Spinal cord (tissue), 10 donors: Measurements from ENCODE around the gene TNIP1. TPM values are rescaled to one million over a fixed set of nuclear protein-coding genes. Genes with fewer than 3 reads are reported as not detected.

Experiments
- DNase-seq, 6 donors: peaks; one replicate each; pipeline versions ENCODE4 v3.0.0 to v3.0.0-alpha.2; 2013 to 2015; ENCODE audit warnings: low spot score in 6 of 6, low read depth in 4 of 6
- H3K27ac ChIP-seq: one replicate; pipeline ENCODE4 v1.5.1; 2013; ENCODE audit warnings: low read depth, low read length, control low read depth
- H3K27me3 ChIP-seq: one replicate; pipeline ENCODE4 v1.6.1; 2013; ENCODE audit warnings: low read length; ENCODE audit not compliant: control insufficient read depth, insufficient read depth
- H3K36me3 ChIP-seq: one replicate; pipeline ENCODE4 v1.6.1; 2013; ENCODE audit warnings: low read length; ENCODE audit not compliant: control insufficient read depth, insufficient read depth
- H3K4me1 ChIP-seq: one replicate; pipeline ENCODE4 v1.6.1; 2013; ENCODE audit warnings: low read length; ENCODE audit not compliant: control insufficient read depth, insufficient read depth
- H3K4me3 ChIP-seq: one replicate; pipeline ENCODE4 v1.5.1; 2013; ENCODE audit warnings: low read depth, low read length, control low read depth
- H3K9me3 ChIP-seq: one replicate; pipeline ENCODE4 v1.6.1; 2013; ENCODE audit warnings: low read length; ENCODE audit not compliant: control insufficient read depth, insufficient read depth
- WGBS: methylation state at CpG from one replicate; pipeline ENCODE4 v1.1.5; 2013; ENCODE audit warnings: missing lambda C conversion rate; ENCODE audit not compliant: insufficient coverage; 5-methylcytosine and 5-hydroxymethylcytosine counted together
- polyA plus RNA-seq, 2 donors: library from polyadenylated mRNA; unstranded; fragments of 120-200 nt; gene quantifications; one replicate each; pipeline ENCODE4 v1.2.1, GENCODE V29; 2013; ENCODE audit not compliant: insufficient read length in 2 of 2
- total RNA-seq, 2 donors: library from RNA; depleted of rRNA in 1 of 2; stranded (reverse); fragments of 120-200 nt in 1 of 2; fragments of >200 nt in 1 of 2; gene quantifications; one replicate each; pipeline versions ENCODE4 v1.2.3 to v1.2.4, GENCODE V29; 2013 to 2014
- donor health status: healthy.

TNIP1 gene
- total and polyA plus RNA-seq, 4 donors, result 25.5 to 63.7 (median 52.4) TPM

DNA sequence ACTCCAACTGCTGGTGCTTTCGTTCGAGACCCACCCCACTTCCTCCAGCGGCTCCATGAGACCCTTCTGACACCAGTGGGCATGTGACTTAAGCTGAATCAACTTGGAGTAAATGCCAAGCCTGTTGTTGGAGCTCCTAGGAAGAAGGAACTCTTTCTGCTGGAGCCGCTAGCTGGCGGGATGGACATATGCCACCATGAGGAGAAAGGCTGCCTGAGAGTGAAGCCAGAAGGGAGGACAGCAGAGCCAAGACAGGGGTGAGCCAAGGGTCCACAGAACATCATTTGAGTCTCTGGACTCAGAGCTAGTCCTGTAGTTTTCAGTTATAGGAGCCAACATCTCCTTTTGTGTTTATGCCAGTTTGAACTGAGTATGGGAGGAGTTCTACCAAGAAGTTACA, 40.8 kb upstream of the TNIP1 start:
- no peak overlapping the region for H3K27ac ChIP-seq
- peaks cover 77% of the 10 kb centered on the region for H3K36me3 ChIP-seq
- H3K4me1 ChIP-seq, result peaks cover 16% of the 10 kb centered on the region
- 68% methylated on average over 3 of the region's 5 CpGs for WGBS
- no peaks in the 10 kb centered on the region for H3K27me3 ChIP-seq
- no peaks in the 10 kb centered on the region for H3K9me3 ChIP-seq
- DNase-seq, result peak in 1 of 6 donors; percentile 68
- no peak overlapping the region for H3K4me3 ChIP-seq

DNA sequence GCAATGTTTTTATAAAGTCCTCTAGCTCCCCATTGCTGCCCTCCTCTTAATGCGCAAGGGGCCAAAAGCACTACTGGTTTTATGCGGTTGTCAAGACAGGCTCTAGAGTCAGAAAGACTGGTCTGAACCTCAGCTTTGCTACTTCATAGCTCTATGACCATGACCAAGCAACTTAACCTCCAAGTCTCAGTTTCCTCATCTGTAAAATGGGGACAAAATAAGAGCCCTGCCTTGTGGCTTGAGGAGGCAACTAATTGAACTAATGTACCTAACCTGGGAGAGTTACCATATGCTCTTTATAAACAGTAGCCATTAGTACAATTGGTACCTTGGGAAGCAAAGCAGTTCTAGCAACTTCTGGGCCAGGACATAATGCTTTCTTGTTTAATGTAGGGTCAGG, 40.3 kb upstream of the TNIP1 start:
- Histone ChIP-seq H3K27me3 (no peaks in the 10 kb centered on the region), H3K9me3 (no peaks in the 10 kb centered on the region), H3K4me1 (peaks cover 11% of the 10 kb centered on the region), H3K36me3 (peaks cover 77% of the 10 kb centered on the region), H3K27ac (no peak overlapping the region), H3K4me3 (no peak overlapping the region)
- DNase-seq, result no peak
- 85% methylated on average over 2 of the region's 2 CpGs for WGBS

DNA sequence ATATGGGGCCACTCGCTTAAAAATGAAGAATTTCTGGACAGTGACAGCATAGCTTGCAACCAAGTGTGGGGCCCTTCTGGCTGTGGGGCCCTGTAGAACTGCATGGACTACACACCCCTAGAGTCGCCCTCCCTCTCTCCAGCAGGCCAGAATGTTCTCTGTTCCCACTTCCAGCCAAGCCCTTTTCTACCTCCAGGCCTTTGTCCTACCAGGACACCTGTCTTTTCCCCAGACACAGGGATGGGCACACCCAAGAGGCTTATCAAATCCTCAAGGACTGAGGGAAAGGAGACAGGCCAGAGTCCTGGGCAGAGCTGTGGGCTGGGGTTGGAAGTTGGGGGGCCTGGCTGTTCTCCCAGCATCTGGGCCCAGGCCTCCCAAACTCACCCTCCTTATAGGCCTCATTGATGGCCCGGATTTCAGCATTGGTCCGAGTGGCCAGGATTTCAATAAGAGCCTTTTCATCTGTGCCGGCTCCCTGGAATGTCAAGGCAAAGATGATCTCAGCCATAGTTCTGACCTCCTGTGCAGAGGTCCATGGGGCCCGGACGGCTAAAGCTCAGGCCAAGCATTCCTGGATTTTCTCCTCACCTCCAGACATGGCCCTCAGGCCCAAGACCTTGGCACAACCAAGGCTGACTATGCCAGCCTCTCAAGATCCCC, 38.2 kb upstream of the TNIP1 start:
- Histone ChIP-seq H3K27ac (no peak overlapping the region), H3K36me3 (peaks cover 66% of the 10 kb centered on the region), H3K27me3 (no peaks in the 10 kb centered on the region)

DNA sequence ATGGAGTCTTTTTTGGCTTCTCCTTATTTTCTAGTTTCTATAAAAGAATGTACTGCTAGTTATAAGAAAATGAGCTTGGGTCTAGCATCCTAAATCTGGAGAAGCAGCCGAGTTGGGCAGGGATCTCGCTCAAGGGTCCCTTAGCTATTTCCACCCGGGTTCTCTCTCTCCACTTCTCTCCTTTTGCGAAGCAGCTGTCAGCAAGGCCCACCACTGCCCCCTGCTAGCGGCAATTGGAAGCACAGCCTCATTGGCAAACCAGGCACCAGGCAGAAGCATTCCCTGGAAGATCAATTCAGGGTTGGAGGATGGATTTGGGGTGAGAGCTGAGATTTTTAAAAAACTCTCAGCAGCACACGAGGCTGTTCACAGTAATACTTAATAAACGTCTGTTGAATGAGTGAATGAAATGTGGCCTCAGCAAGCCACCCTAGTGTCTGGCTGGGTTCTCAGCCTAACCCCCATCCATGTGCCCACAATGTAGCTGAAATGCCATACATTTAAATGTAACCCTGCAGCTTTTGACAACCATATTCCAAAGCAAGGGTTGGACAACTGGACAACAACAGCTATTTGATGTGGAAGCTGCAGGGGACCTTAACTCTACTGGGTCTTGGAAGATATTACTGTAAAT, 34.6 kb upstream of the TNIP1 start:
- no peaks in the 10 kb centered on the region for H3K9me3 ChIP-seq
- peaks cover 61% of the 10 kb centered on the region for H3K36me3 ChIP-seq
- peak in 5 of 6 donors; percentile 58 to 92 (median 64) for DNase-seq
- H3K4me1 ChIP-seq, result no peaks in the 10 kb centered on the region
- H3K27me3 ChIP-seq, result no peaks in the 10 kb centered on the region
- 3% methylated on average over 3 of the region's 7 CpGs for WGBS
- H3K27ac ChIP-seq, result no peak overlapping the region
- no peak overlapping the region for H3K4me3 ChIP-seq

More for the DNA sequence above, 38.2 kb upstream of the TNIP1 start:
- WGBS, result 94% methylated on average over 7 of the region's 7 CpGs
- Histone ChIP-seq H3K4me3 (no peak overlapping the region), H3K4me1 (peaks cover 3% of the 10 kb centered on the region), H3K9me3 (no peaks in the 10 kb centered on the region)
- DNase-seq, result no peak

DNA sequence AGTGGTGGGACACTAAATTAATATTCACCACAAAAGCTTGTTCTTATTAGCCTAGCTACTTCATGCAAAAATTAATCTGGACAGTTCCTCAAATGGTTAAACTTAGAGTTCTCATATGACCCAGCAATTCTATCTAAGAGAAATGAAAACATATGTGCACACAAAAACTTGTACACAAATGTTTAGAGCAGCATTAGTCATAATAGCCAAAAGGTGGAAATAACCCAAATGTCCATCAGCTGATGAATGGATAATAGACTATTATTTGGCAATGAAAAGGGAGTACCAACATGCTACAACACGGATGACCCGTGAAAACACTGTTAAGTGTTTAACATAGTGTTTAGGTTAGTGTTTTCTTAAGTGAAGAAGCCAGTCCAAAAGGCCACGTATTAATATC, 32.8 kb upstream of the TNIP1 start:
- no peaks in the 10 kb centered on the region for H3K27me3 ChIP-seq
- peaks cover 7% of the 10 kb centered on the region for H3K4me1 ChIP-seq
- no peak overlapping the region for H3K27ac ChIP-seq
- no peak for DNase-seq
- WGBS, result 88% methylated on average over 3 of the region's 3 CpGs
- H3K9me3 ChIP-seq, result no peaks in the 10 kb centered on the region
- no peak overlapping the region for H3K4me3 ChIP-seq
- H3K36me3 ChIP-seq, result peaks cover 62% of the 10 kb centered on the region

DNA sequence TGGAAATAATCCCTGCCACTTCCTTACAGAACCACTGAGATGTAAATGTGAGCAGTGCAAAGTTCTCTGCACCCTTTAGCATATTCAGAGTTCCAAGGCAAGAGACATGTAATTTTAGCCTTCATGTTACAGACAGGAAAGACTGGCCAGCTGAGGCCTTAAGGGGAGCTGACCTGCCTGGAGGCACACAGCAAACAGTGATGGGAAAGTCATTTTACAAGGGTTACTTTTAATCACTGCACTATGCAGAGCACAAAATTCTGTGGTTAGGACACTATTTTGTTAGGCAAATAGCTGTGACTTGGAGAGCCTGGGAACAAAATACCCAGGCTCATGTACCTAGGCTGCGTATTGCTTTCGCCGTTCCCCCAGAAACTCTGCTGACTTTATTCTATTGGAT, 30.2 kb upstream of the TNIP1 start:
- Histone ChIP-seq H3K4me1 (peaks cover 14% of the 10 kb centered on the region), H3K36me3 (peaks cover 55% of the 10 kb centered on the region)

DNA sequence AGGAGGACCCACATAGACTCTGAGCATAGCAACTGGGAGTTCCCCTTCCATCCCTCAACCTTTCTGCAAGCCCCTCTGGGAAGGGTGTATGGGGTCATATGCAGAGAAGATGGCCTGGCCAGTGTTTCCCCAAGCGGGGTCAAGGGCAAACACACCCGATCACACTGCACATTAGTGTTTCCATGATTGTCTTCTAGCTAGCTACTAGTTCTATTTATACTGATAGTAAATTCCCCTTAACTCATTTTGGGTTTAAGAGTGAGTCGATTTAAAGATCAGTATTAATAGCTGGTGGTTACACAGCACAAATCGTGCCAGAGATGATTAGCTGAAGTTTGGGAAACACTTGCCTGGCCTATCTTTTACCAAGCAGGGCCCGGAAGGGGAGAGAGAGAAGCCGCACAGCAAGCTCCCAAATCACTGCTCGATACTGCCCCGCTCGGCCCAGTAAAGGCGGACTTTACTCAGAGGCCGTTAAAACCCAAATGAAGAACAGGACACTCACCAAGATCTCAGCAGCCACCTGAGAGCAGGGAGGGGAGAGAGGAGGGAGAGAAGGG, 29.4 kb upstream of the TNIP1 start:
- no peak overlapping the region for H3K4me3 ChIP-seq
- H3K27ac ChIP-seq, result no peak overlapping the region
- H3K9me3 ChIP-seq, result no peaks in the 10 kb centered on the region
- peaks cover 14% of the 10 kb centered on the region for H3K4me1 ChIP-seq
- DNase-seq, result no peak
- H3K36me3 ChIP-seq, result peaks cover 58% of the 10 kb centered on the region
- 89% methylated on average over 3 of the region's 11 CpGs for WGBS
- no peaks in the 10 kb centered on the region for H3K27me3 ChIP-seq

More for the DNA sequence above, 30.2 kb upstream of the TNIP1 start:
- Histone ChIP-seq H3K9me3 (no peaks in the 10 kb centered on the region), H3K4me3 (no peak overlapping the region), H3K27me3 (no peaks in the 10 kb centered on the region), H3K27ac (no peak overlapping the region)
- 96% methylated on average over 3 of the region's 3 CpGs for WGBS
- no peak for DNase-seq

DNA sequence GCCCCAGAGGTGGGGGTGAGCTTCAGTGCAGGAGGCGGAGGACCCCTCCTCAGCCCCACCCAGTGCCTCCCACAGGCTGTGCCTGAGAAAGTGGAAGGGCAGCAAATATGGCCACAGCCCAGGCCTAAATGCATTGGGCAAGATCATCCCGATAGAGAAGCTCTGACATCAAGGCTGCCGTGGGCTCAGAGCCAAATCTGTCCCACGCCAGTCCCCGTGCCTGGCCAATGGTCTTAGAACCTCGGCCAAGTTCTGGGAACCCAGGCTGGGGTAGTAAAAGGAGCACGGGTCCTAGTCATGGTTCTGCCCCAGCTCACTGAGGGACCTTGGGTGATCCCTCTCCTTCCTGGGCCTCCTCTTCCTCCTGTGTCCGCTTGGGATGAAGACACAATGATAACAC, 27.7 kb upstream of the TNIP1 start:
- Histone ChIP-seq H3K4me3 (no peak overlapping the region), H3K27ac (peak overlapping the region; percentile 47), H3K9me3 (no peaks in the 10 kb centered on the region), H3K36me3 (peaks cover 69% of the 10 kb centered on the region), H3K27me3 (no peaks in the 10 kb centered on the region), H3K4me1 (peaks cover 14% of the 10 kb centered on the region)
- 64% methylated on average over 5 of the region's 8 CpGs for WGBS
- no peak for DNase-seq

DNA sequence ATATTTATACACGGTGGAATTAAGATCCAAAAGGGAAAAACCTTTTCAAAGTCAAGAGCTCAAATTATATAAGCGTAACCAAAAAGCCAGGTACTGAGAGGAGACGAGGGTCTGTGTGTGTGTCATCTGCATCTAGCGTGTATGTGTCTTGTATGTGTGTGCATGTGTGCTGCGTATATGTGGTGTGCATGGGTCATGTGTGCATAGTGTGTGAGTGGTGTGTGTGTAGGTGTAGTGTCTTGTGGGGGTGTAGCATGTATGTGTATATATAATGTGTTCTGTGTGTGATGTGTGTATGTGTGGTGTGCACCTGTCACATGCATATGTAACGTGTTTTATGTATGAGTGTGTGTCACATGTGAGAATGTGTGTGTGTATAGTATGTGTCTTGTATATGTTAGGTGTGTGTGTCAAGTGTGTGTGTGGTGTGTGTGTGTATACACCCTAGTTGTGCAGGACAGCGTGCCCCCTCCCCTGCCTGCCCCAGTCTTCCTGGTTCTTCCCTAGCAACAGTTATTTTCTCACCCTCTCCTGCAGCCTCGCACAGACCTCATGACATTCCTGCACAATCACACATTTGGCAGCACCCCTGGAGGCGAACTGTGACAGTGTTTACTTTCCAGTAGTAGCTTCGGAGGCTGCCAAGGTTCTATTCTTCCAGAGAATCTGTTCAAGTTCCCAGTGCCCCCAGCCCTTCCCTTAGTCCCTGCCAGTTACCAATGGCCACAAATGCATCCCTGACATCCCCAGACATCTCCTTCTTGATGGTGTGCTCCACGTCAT, 27.1 kb upstream of the TNIP1 start:
- 62% methylated on average over 10 of the region's 11 CpGs for WGBS
- H3K9me3 ChIP-seq, result no peaks in the 10 kb centered on the region
- peak in 4 of 6 donors; percentile 22 to 79 (median 55) for DNase-seq
- H3K36me3 ChIP-seq, result peaks cover 69% of the 10 kb centered on the region
- H3K4me1 ChIP-seq, result peaks cover 14% of the 10 kb centered on the region
- H3K27ac ChIP-seq, result no peak overlapping the region
- H3K4me3 ChIP-seq, result no peak overlapping the region
- no peaks in the 10 kb centered on the region for H3K27me3 ChIP-seq
